ENCODE measurements around the gene MAMSTR.
A peak's percentile ranks its signal among the peaks of the same experiment; 100 is the strongest.

GRCh38 chr19:48740164-48740972, 20.8 kb upstream of the MAMSTR start, which contains the start of gene RASIP1:
- no peak for TF ChIP-seq CTCF (IDR thresholded peaks at IDR 0.05)
- no peak for TF ChIP-seq POLR2A (IDR thresholded peaks at IDR 0.05)
- peak in 2 of 3 donors; percentile 40 to 46 for TF ChIP-seq POLR2AphosphoS5 (IDR thresholded peaks at IDR 0.05)

All from stomach (tissue), 4 donors.